Colonic mucosa (tissue), 4 donors: ENCODE results near the gene KANK3. TPM values are rescaled to one million over a fixed set of nuclear protein-coding genes. Genes with fewer than 3 reads are reported as not detected.

Source experiments
- DNase-seq: peaks from one replicate; pipeline ENCODE4 v3.0.0-alpha.2; 2020
- H3K27ac ChIP-seq: fragments of 200-600 bp; one replicate; pipeline ENCODE4 v1.8.0; 2021
- H3K27me3 ChIP-seq: fragments of 200-600 bp; one replicate; pipeline ENCODE4 v1.8.0; 2021
- H3K36me3 ChIP-seq: fragments of 200-600 bp; one replicate; pipeline ENCODE4 v1.8.0; 2021
- H3K4me1 ChIP-seq: fragments of 200-600 bp; one replicate; pipeline ENCODE4 v1.8.0; 2021; ENCODE audit warnings: mild to moderate bottlenecking
- H3K4me3 ChIP-seq: fragments of 200-600 bp; one replicate; pipeline ENCODE4 v1.8.0; 2021
- H3K9ac ChIP-seq, 2 donors: one replicate each; pipeline ENCODE4 v1.7.0; 2013; ENCODE audit warnings: control low read depth in 2 of 2, low read depth in 2 of 2, low read length in 2 of 2
- H3K9me3 ChIP-seq: fragments of 200-600 bp; one replicate; pipeline ENCODE4 v1.8.0; 2021
- CTCF ChIP-seq: fragments of 200-600 bp; IDR thresholded peaks from one replicate; pipeline ENCODE4 v1.8.0; 2022; ENCODE audit warnings: antibody characterized with exemption, mild to moderate bottlenecking
- intact Hi-C: fragments of 100-400 bp; cut with DNase I; formaldehyde crosslinking; loops from one replicate; pipeline ENCODE4 v1.14.1; 2022
- total RNA-seq, 2 donors: library from RNA; stranded (reverse); fragmentation: NEBNext Ultra II Directional in 1 of 2; extraction: Animal tissue kit (Norgen Biotek cat#: 25700) in 1 of 2; gene quantifications; one replicate each; pipeline ENCODE4 v1.2.1, GENCODE V29; 2021
- donor health status: healthy.
- donor health status: DM: no; HTN: no; CAD: no.
- donor health status: DM: no; HTN: no; CAD: no.

Gene KANK3
- total RNA-seq = 1 to 10 TPM; 1.7 to 2.7 TPM

GRCh38 chr19:8342684-8343482, at the start of gene KANK3:
Gene KANK3 (minus strand): TSS chr19:8343262. CDS start chr19:8337828, 5,434 bp downstream.
- Histone ChIP-seq H3K4me1 (peaks cover 3% of the 10 kb centered on the region), H3K9me3 (no peaks in the 10 kb centered on the region), H3K9ac (peak within 1 kb of the TSS in 1 of 2 donors; percentile 2), H3K36me3 (no peaks in the 10 kb centered on the region), H3K4me3 (peak within 1 kb of the TSS; percentile 29), H3K27me3 (peaks cover 18% of the 10 kb centered on the region), H3K27ac (no peak within 1 kb of the TSS)
- peak; percentile 99 for DNase-seq
- intact Hi-C loops = no loop called here
- no peak for TF ChIP-seq CTCF

GRCh38 chr19:8392017-8392591, 49.0 kb upstream of the KANK3 start:
- peak overlapping the region; percentile 34 for H3K27ac ChIP-seq
- no peak overlapping the region for H3K4me3 ChIP-seq
- peaks cover 14% of the 10 kb centered on the region for H3K4me1 ChIP-seq
- no peak for TF ChIP-seq CTCF
- no peak for DNase-seq
- no peaks in the 10 kb centered on the region for H3K27me3 ChIP-seq
- no peaks in the 10 kb centered on the region for H3K9me3 ChIP-seq
- peak overlapping the region; percentile 58 to 69 for H3K9ac ChIP-seq
- intact Hi-C loops = no loop called here
- H3K36me3 ChIP-seq = no peaks in the 10 kb centered on the region

- Histone ChIP-seq H3K4me3 (no peak overlapping the region), H3K36me3 (no peaks in the 10 kb centered on the region), H3K27ac (peak overlapping the region; percentile 25), H3K9me3 (no peaks in the 10 kb centered on the region), H3K4me1 (peaks cover 14% of the 10 kb centered on the region), H3K9ac (peak overlapping the region; percentile 58 to 69), H3K27me3 (no peaks in the 10 kb centered on the region)
- no peak for DNase-seq
- no peak for TF ChIP-seq CTCF
- intact Hi-C loops = no loop called here
Observed at GRCh38 chr19:8391198-8392016, 48.3 kb upstream of the KANK3 start.

- Histone ChIP-seq H3K4me1 (peaks cover 14% of the 10 kb centered on the region), H3K36me3 (no peaks in the 10 kb centered on the region), H3K27me3 (no peaks in the 10 kb centered on the region), H3K9ac (peak overlapping the region; percentile 81 to 100), H3K4me3 (peak overlapping the region; percentile 78), H3K9me3 (no peaks in the 10 kb centered on the region), H3K27ac (peak overlapping the region; percentile 99)
- peak; percentile 98 for DNase-seq
- intact Hi-C loops = no loop called here
- no peak for TF ChIP-seq CTCF
Observed at GRCh38 chr19:8390617-8390981, 47.5 kb upstream of the KANK3 start.

GRCh38 chr19:8389891-8390616, 47.0 kb upstream of the KANK3 start, which contains the start of gene RAB11B:
Gene RAB11B (plus strand): TSS chr19:8390360. CDS start chr19:8390417, 57 bp downstream.
- peak; percentile 100 for DNase-seq
- Histone ChIP-seq H3K36me3 (no peaks in the 10 kb centered on the region), H3K9ac (peak within 1 kb of the TSS; percentile 81 to 100), H3K27ac (peak within 1 kb of the TSS; percentile 99), H3K9me3 (no peaks in the 10 kb centered on the region), H3K27me3 (no peaks in the 10 kb centered on the region), H3K4me1 (peaks cover 14% of the 10 kb centered on the region), H3K4me3 (peak within 1 kb of the TSS; percentile 78)
- intact Hi-C loops = no loop called here
- TF ChIP-seq CTCF = no peak
